Measurements from ENCODE around the gene TBRG4.

Gene TBRG4

DNA sequence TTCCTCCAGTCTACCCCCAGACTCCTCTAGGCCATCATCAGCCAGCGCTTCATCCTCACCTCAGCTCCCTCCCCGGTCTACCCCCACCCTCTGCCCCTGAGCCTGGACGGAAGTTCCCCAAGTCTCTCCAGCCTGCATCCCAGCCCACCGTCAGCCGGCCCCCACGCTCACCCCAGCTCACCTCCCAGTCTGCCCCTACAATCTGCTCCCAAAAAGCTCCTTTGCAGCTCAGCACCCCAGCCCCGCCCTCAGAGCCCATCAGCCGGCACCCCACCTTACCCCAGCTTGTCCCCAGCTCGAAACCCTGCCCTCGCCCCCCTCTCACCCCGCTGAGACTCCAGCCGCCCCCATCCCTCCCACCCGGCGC lies 45.8 kb upstream of the TBRG4 start:
- H3K27ac ChIP-seq (ENCODE audit: low read length): no peak overlapping the region
- no peak overlapping the region for H3K4me3 ChIP-seq (ENCODE audit: low read depth in 1 of 2, low read length in 2 of 2)
- H3K9ac ChIP-seq (ENCODE audit: low read depth, low read length): no peak overlapping the region
- no peak for ATAC-seq (ENCODE audit: insufficient read depth, low read depth)
- H4K20me1 ChIP-seq (ENCODE audit: insufficient read depth, low read length): 0 out of 2 replicates have a peak, but pooled peaks cover 4% of the 10 kb centered on the region
- H3K27me3 ChIP-seq (ENCODE audit: insufficient read depth, low read length, poor library complexity): no peaks in the 10 kb centered on the region
- H3K4me1 ChIP-seq (ENCODE audit: insufficient read depth, low read length): no peaks in the 10 kb centered on the region
- DNase-seq: no peak
- no peaks in the 10 kb centered on the region for H3K9me3 ChIP-seq (ENCODE audit: insufficient read depth, low read length, severe bottlenecking)
- H3K36me3 ChIP-seq (ENCODE audit: insufficient read depth, low read length): no peaks in the 10 kb centered on the region
- no peak overlapping the region for H3K4me2 ChIP-seq (ENCODE audit: insufficient read depth, low read length)
- no peaks in the 10 kb centered on the region for H3K79me2 ChIP-seq (ENCODE audit: insufficient read depth, low read length)
- no peak overlapping the region for H2AFZ ChIP-seq (ENCODE audit: low read depth, low read length)
- TF ChIP-seq, protein P1, sequence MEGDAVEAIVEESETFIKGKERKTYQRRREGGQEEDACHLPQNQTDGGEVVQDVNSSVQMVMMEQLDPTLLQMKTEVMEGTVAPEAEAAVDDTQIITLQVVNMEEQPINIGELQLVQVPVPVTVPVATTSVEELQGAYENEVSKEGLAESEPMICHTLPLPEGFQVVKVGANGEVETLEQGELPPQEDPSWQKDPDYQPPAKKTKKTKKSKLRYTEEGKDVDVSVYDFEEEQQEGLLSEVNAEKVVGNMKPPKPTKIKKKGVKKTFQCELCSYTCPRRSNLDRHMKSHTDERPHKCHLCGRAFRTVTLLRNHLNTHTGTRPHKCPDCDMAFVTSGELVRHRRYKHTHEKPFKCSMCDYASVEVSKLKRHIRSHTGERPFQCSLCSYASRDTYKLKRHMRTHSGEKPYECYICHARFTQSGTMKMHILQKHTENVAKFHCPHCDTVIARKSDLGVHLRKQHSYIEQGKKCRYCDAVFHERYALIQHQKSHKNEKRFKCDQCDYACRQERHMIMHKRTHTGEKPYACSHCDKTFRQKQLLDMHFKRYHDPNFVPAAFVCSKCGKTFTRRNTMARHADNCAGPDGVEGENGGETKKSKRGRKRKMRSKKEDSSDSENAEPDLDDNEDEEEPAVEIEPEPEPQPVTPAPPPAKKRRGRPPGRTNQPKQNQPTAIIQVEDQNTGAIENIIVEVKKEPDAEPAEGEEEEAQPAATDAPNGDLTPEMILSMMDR (IDR thresholded peaks at IDR 0.05; ENCODE audit: borderline replicate concordance, extremely low read depth, low read length, poor library complexity, severe bottlenecking): no peak
- TF ChIP-seq EZH2 (IDR thresholded peaks at IDR 0.05; ENCODE audit: borderline replicate concordance, low read depth, low read length, severe bottlenecking): no peak

DNA sequence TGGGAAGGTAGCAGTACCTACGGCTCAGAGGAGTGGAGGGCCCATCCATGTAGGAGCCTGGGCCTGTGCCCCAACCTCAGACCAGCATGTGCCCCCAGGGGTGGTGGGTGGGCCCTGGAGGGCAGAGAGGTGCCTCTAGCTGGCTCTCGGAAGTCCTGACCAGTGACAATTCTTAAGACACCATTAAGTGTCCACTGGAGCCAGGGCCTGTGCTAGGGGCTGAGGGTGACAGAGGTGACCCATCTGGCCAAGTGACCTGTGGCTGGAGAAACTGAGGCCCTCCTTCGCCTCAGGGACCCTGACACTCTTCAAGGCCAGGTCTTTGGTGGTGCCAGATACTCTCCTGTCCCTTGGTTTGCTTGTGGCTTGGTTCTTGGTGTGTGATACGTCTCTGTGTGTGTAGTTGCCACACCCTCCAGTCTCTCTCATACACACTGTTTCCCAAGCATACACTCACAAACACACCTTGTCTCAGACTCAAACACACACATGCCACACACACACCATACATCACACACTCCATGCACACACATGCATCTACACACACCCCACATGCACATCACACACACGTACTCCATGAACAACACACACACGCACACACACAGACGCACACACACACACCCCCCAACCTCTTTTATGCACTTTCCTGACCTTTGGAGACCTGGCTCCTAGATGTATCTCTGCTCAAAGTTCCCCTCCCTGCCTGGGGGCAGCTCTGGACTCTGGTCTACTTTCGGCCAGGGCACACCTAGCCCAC lies 45.2 kb upstream of the TBRG4 start:
- Histone ChIP-seq H3K9me3 (ENCODE audit: insufficient read depth, low read length, severe bottlenecking) (no peaks in the 10 kb centered on the region), H2AFZ (ENCODE audit: low read depth, low read length) (no peak overlapping the region), H3K27me3 (ENCODE audit: insufficient read depth, low read length, poor library complexity) (no peaks in the 10 kb centered on the region), H3K4me1 (ENCODE audit: insufficient read depth, low read length) (no peaks in the 10 kb centered on the region), H3K27ac (ENCODE audit: low read length) (no peak overlapping the region), H3K36me3 (ENCODE audit: insufficient read depth, low read length) (no peaks in the 10 kb centered on the region), H3K4me2 (ENCODE audit: insufficient read depth, low read length) (no peak overlapping the region), H3K79me2 (ENCODE audit: insufficient read depth, low read length) (no peaks in the 10 kb centered on the region), H3K9ac (ENCODE audit: low read depth, low read length) (no peak overlapping the region), H3K4me3 (ENCODE audit: low read depth in 1 of 2, low read length in 2 of 2) (no peak overlapping the region), H4K20me1 (ENCODE audit: insufficient read depth, low read length) (0 out of 2 replicates have a peak, but pooled peaks cover 4% of the 10 kb centered on the region)
- DNase-seq: no peak
- ATAC-seq (ENCODE audit: insufficient read depth, low read depth): no peak
- no peak for TF ChIP-seq EZH2 (IDR thresholded peaks at IDR 0.05; ENCODE audit: borderline replicate concordance, low read depth, low read length, severe bottlenecking)
- TF ChIP-seq, protein P1 (IDR thresholded peaks at IDR 0.05; ENCODE audit: borderline replicate concordance, extremely low read depth, low read length, poor library complexity, severe bottlenecking): no peak

DNA sequence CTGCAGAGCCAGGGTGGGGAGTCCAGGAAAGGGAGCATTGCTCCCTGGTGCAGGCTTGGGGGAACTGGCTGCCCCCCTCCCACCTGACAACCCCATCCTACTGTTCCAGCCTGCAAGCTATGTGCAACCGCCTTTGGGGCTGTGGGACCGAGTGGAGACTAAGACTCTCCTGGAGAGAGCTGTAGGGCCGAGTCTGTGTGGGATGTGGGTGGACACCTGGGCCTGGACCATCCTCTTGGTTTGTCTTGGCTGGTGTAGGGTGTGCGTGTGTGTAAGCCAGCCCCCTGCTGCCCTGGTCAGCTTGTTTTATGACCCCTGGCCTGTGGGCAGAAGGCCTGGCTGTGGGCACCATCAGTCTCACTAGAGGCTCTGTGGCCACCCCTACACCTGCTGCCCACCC lies 44.4 kb upstream of the TBRG4 start:
- ATAC-seq (ENCODE audit: insufficient read depth, low read depth) (no peak), DNase-seq (no peak)
- H3K27me3 ChIP-seq (ENCODE audit: insufficient read depth, low read length, poor library complexity): no peaks in the 10 kb centered on the region
- TF ChIP-seq, protein P1 (IDR thresholded peaks at IDR 0.05; ENCODE audit: borderline replicate concordance, extremely low read depth, low read length, poor library complexity, severe bottlenecking): no peak
- no peak for TF ChIP-seq EZH2 (IDR thresholded peaks at IDR 0.05; ENCODE audit: borderline replicate concordance, low read depth, low read length, severe bottlenecking)
- H4K20me1 ChIP-seq (ENCODE audit: insufficient read depth, low read length): 0 out of 2 replicates have a peak, but pooled peaks cover 4% of the 10 kb centered on the region
- no peaks in the 10 kb centered on the region for H3K36me3 ChIP-seq (ENCODE audit: insufficient read depth, low read length)
- H2AFZ ChIP-seq (ENCODE audit: low read depth, low read length): no peak overlapping the region
- H3K27ac ChIP-seq (ENCODE audit: low read length): no peak overlapping the region
- no peaks in the 10 kb centered on the region for H3K4me1 ChIP-seq (ENCODE audit: insufficient read depth, low read length)
- no peak overlapping the region for H3K9ac ChIP-seq (ENCODE audit: low read depth, low read length)
- no peaks in the 10 kb centered on the region for H3K79me2 ChIP-seq (ENCODE audit: insufficient read depth, low read length)
- no peak overlapping the region for H3K4me3 ChIP-seq (ENCODE audit: low read depth in 1 of 2, low read length in 2 of 2)
- no peak overlapping the region for H3K4me2 ChIP-seq (ENCODE audit: insufficient read depth, low read length)
- no peaks in the 10 kb centered on the region for H3K9me3 ChIP-seq (ENCODE audit: insufficient read depth, low read length, severe bottlenecking)
